HepG2 (cell line): ENCODE results near the gene BTAF1. TPM values are rescaled to one million over a fixed set of nuclear protein-coding genes. Genes with fewer than 3 reads are reported as not detected.

Source experiments
- ATAC-seq: fragments of 200-7000 bp; cut with Tn5 transposase; 3 replicates; pipeline ENCODE4 v1.9.1; 2020; ENCODE audit warnings: mild to moderate bottlenecking, moderate library complexity
- BruUV-seq: library from RNA; stranded (reverse); fragments of 400-500 nt; replicated peaks from 2 replicates; lab custom pipeline; 2021; lab: Mats Ljungman, UMichigan
- CTCF ChIA-PET: fragments of 300-600 bp; formaldehyde crosslinking; extraction: SDS; loops from one replicate; lab custom pipeline; 2021; ENCODE audit warnings: low total read pairs, inconsistent platforms, low intra/inter-chr PET ratio; lab: Yijun Ruan, JAX
- POLR2A ChIA-PET: fragments of 350-600 bp; sonication (Branson Sonifier 250); formaldehyde crosslinking; loops from one replicate; lab custom pipeline; 2020; ENCODE audit warnings: antibody characterized with exemption, inconsistent platforms; lab: Yijun Ruan, JAX
- DNase-seq: peaks from one replicate; pipeline ENCODE4 v3.0.0-alpha.2; 2015; ENCODE audit warnings: low spot score
- FAIRE-seq: peaks from 3 replicates; lab custom pipeline; 2011; peaks lifted over from hg19 to GRCh38; lab: Jason Lieb, UNC
- H2AFZ ChIP-seq: one replicate; pipeline ENCODE4 v1.6.1; 2011; ENCODE audit warnings: low read length, inconsistent platforms
- H3K27ac ChIP-seq: fragments of 300-600 bp; 3 replicates; pipeline ENCODE4 v1.8.0; 2011; ENCODE audit warnings: mixed run types, mild to moderate bottlenecking, mixed read lengths, low read length, inconsistent platforms; ENCODE audit not compliant: insufficient read depth; ENCODE audit errors: extremely low read length
- H3K27me3 ChIP-seq, 2 experiments: fragments of 200-600 bp in 1 of 2; 2 replicates in 1 of 2; 3 replicates in 1 of 2; pipeline versions ENCODE4 v1.6.0 to v1.8.0; 2011; ENCODE audit warnings: low read length in 2 of 2, mild to moderate bottlenecking in 2 of 2, moderate library complexity in 2 of 2, inconsistent platforms in 1 of 2; ENCODE audit not compliant: insufficient read depth in 2 of 2, control insufficient read depth in 1 of 2
- H3K36me3 ChIP-seq, 2 experiments: fragments of 200-600 bp in 1 of 2; replicated peaks in 1 of 2; 2 replicates in 1 of 2; 3 replicates in 1 of 2; pipeline versions ENCODE4 v1.5.1 to v1.8.0; 2011; ENCODE audit warnings: low read length in 2 of 2, inconsistent platforms in 1 of 2; ENCODE audit not compliant: insufficient read depth in 2 of 2, control insufficient read depth in 1 of 2
- H3K4me1 ChIP-seq: 2 replicates; pipeline ENCODE4 v1.5.1; 2012; ENCODE audit warnings: low read length, inconsistent platforms; ENCODE audit not compliant: insufficient read depth
- H3K4me2 ChIP-seq: 2 replicates; pipeline ENCODE4 v1.6.0; 2011; ENCODE audit warnings: low read depth, low read length, inconsistent platforms
- H3K4me3 ChIP-seq, 3 experiments: fragments of 200-600 bp in 1 of 3; sonication (generic), shearing (Covaris generic) in 1 of 3; replicated peaks in 1 of 3; 2 replicates each; pipeline ENCODE4 v1.5.1; 2011 to 2016; ENCODE audit warnings: low read length in 3 of 3, inconsistent platforms in 2 of 3, low read depth in 2 of 3, mild to moderate bottlenecking in 2 of 3, control low read depth in 1 of 3, mixed read lengths in 1 of 3; ENCODE audit not compliant: insufficient read depth in 1 of 3
- H3K79me2 ChIP-seq: one replicate; pipeline ENCODE4 v1.6.1; 2011; ENCODE audit warnings: low read length, inconsistent platforms; ENCODE audit not compliant: insufficient read depth
- H3K9ac ChIP-seq: 2 replicates; pipeline ENCODE4 v1.6.0; 2011; ENCODE audit warnings: mild to moderate bottlenecking, low read depth, low read length, inconsistent platforms; ENCODE audit not compliant: insufficient read depth
- H3K9me3 ChIP-seq: 2 replicates; pipeline ENCODE4 v1.5.1; 2012; ENCODE audit warnings: mild to moderate bottlenecking, low read length
- H4K20me1 ChIP-seq: 2 replicates; pipeline ENCODE4 v1.6.0; 2011; ENCODE audit warnings: inconsistent platforms, mild to moderate bottlenecking, low read length, moderate library complexity; ENCODE audit not compliant: insufficient read depth
- AGO2 ChIP-seq: fragments of 200-400 bp; formaldehyde crosslinking; optimal IDR thresholded peaks from 2 replicates; pipeline ENCODE3; 2017; ENCODE audit warnings: mild to moderate bottlenecking, low read depth, low read length, moderate library complexity
- FOXA1 ChIP-seq, 2 experiments: fragments of 450-650 bp in 1 of 2; sonication (generic) in 1 of 2; formaldehyde crosslinking in 1 of 2; IDR thresholded peaks; 2 replicates each; pipeline versions ENCODE4 v1.4.0 to v1.6.1; 2016 to 2020; ENCODE audit warnings: missing genetic modification reagents in 1 of 2
- GATAD1 ChIP-seq: IDR thresholded peaks from 2 replicates; pipeline ENCODE4 v1.6.1; 2016; ENCODE audit warnings: missing genetic modification reagents, missing compliant biosample characterization
- RXRA ChIP-seq: sonication (generic); formaldehyde crosslinking; IDR thresholded peaks from 2 replicates; pipeline ENCODE4 v1.5.1; 2020; ENCODE audit warnings: missing genetic modification reagents
- ZNF101 ChIP-seq: sonication (generic); formaldehyde crosslinking; IDR thresholded peaks from 2 replicates; pipeline ENCODE4 v1.4.0; 2020; ENCODE audit warnings: mild to moderate bottlenecking, low read depth, missing genetic modification reagents, borderline replicate concordance
- ZNF577 ChIP-seq: sonication (generic); formaldehyde crosslinking; IDR thresholded peaks from 2 replicates; pipeline ENCODE4 v1.4.0; 2020; ENCODE audit warnings: mild to moderate bottlenecking, low read depth, missing genetic modification reagents, borderline replicate concordance
- ZNF614 ChIP-seq: IDR thresholded peaks from 2 replicates; pipeline ENCODE4 v1.6.1; 2018; ENCODE audit warnings: missing biosample characterization, missing genetic modification reagents, inconsistent platforms, borderline replicate concordance
- ZSCAN25 ChIP-seq: sonication (generic); formaldehyde crosslinking; IDR thresholded peaks from 2 replicates; pipeline ENCODE4 v1.8.0; 2022; ENCODE audit warnings: mild to moderate bottlenecking, missing genetic modification reagents
- WGBS: methylation state at CpG from one replicate; pipeline ENCODE4 v1.1.6; 2017; ENCODE audit warnings: low lambda C conversion rate; 5-methylcytosine and 5-hydroxymethylcytosine counted together
- in situ Hi-C: cut with HindIII; loops from 2 replicates; pipeline ENCODE4 v1.10.0; 2017; ENCODE audit warnings: low pct_unique_long_range_greater_than_20kb; ENCODE audit not compliant: extremely low pct_ligation_motif_present
- intact Hi-C: fragments of 100-400 bp; cut with micrococcal nuclease; formaldehyde crosslinking; loops from one replicate; pipeline ENCODE4 v1.10.0; 2022; ENCODE audit not compliant: unreplicated experiment
- polyA plus RNA-seq, 8 experiments: library from polyadenylated mRNA; depleted of rRNA in 3 of 8; stranded (reverse) in 7 of 8; unstranded in 1 of 8; fragments of >200 nt; fragmentation: Illumina TruSeq in 4 of 8; extraction: Trizol in 4 of 8; gene quantifications; 2 replicates each; pipeline versions ENCODE4 v1.2.1 to v1.2.3, GENCODE V29; 2011 to 2016; ENCODE audit warnings: low read depth in 4 of 8, missing spikeins in 1 of 8, mixed read lengths in 1 of 8; ENCODE audit not compliant: insufficient read depth in 1 of 8
- total RNA-seq, 5 experiments: library from RNA; depleted of rRNA; stranded (reverse); fragments of >200 nt; fragmentation: Illumina TruSeq; extraction: Trizol; gene quantifications; 2 replicates each; pipeline ENCODE4 v1.2.3, GENCODE V29; 2016; ENCODE audit warnings: low read depth in 1 of 5
- TF ChIP-seq, protein P1 (sequence below): IDR thresholded peaks from 2 replicates; pipeline ENCODE4 v1.6.1; 2016; ENCODE audit warnings: mild to moderate bottlenecking, missing biosample characterization, missing genetic modification reagents
- TF ChIP-seq, protein P2 (sequence below): sonication (generic); formaldehyde crosslinking; IDR thresholded peaks from 2 replicates; pipeline ENCODE4 v1.4.0; 2020; ENCODE audit warnings: mild to moderate bottlenecking, missing genetic modification reagents
- TF ChIP-seq, protein P3 (sequence below): sonication (generic); formaldehyde crosslinking; IDR thresholded peaks from 2 replicates; pipeline ENCODE4 v1.4.0; 2020; ENCODE audit warnings: missing genetic modification reagents
- TF ChIP-seq, protein P4 (sequence below): IDR thresholded peaks from 2 replicates; pipeline ENCODE4 v1.6.1; 2016; ENCODE audit warnings: missing compliant biosample characterization, missing genetic modification reagents, borderline replicate concordance

The BTAF1 gene
- total and polyA plus RNA-seq, 2 of the 13 experiments (the other 11 are each of a cell fraction or from before 2014, with no cell fraction given), result 38.6 to 54.1 TPM

DNA sequence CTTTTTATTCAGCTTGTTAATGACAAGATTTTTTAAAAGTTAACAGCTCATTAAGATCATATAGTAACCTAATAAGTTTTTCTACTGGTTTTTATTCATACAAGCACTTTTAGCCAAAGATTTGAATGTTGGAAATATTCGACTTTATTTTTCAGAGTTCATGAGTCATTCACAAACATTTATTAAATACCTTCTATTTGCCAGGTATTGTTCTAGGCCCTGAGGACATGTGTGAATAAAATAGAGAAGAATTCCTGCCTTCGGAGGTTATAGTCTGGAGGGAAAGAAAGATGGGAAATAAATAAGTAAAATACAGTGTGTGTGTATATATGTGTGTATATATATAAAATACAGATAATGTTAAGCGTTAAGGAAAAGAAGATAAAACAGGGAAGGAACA lies 31.5 kb downstream of the BTAF1 start:
- Histone ChIP-seq H3K9ac (no peak overlapping the region), H3K36me3 (peaks cover 27 to 77% of the 10 kb centered on the region in 2 experiments), H2AFZ (no peak overlapping the region), H3K27ac (no peak overlapping the region), H3K9me3 (no peaks in the 10 kb centered on the region), H3K4me2 (no peak overlapping the region), H3K27me3 (no peaks in the 10 kb centered on the region), H3K79me2 (no peaks in the 10 kb centered on the region), H4K20me1 (no peaks in the 10 kb centered on the region), H3K4me3 (no peak overlapping the region), H3K4me1 (no peaks in the 10 kb centered on the region)
- WGBS, result 84% methylated on average over 3 of the region's 3 CpGs
- ChIA-PET POLR2A (no interaction called here), CTCF (no interaction called here)
- DNase-seq (no peak), FAIRE-seq (no peak), ATAC-seq (no peak)
- intact Hi-C loops, result no loop called here
- no TSS peak for BruUV-seq
- TF ChIP-seq, protein P1, sequence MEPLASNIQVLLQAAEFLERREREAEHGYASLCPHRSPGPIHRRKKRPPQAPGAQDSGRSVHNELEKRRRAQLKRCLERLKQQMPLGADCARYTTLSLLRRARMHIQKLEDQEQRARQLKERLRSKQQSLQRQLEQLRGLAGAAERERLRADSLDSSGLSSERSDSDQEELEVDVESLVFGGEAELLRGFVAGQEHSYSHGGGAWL (CRISPR knock-in tag), result no peak
- TF ChIP-seq ZNF577 (CRISPR knock-in tag), result no peak
- TF ChIP-seq RXRA (CRISPR knock-in tag), result no peak
- TF ChIP-seq ZNF101, result no peak
- TF ChIP-seq, protein P2, sequence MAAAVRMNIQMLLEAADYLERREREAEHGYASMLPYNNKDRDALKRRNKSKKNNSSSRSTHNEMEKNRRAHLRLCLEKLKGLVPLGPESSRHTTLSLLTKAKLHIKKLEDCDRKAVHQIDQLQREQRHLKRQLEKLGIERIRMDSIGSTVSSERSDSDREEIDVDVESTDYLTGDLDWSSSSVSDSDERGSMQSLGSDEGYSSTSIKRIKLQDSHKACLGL (CRISPR knock-in tag), result no peak
- no peak for TF ChIP-seq FOXA1 (IDR thresholded peaks at IDR 0.05)
- TF ChIP-seq FOXA1 (CRISPR knock-in tag; IDR thresholded peaks at IDR 0.05), result no peak
- TF ChIP-seq, protein P3, sequence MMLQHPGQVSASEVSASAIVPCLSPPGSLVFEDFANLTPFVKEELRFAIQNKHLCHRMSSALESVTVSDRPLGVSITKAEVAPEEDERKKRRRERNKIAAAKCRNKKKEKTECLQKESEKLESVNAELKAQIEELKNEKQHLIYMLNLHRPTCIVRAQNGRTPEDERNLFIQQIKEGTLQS (CRISPR knock-in tag), result no peak
- TF ChIP-seq ZSCAN25 (CRISPR knock-in tag), result no peak
- TF ChIP-seq, protein P4, sequence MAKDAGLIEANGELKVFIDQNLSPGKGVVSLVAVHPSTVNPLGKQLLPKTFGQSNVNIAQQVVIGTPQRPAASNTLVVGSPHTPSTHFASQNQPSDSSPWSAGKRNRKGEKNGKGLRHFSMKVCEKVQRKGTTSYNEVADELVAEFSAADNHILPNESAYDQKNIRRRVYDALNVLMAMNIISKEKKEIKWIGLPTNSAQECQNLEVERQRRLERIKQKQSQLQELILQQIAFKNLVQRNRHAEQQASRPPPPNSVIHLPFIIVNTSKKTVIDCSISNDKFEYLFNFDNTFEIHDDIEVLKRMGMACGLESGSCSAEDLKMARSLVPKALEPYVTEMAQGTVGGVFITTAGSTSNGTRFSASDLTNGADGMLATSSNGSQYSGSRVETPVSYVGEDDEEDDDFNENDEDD (CRISPR knock-in tag), result no peak
- no peak for TF ChIP-seq GATAD1 (CRISPR knock-in tag)
- TF ChIP-seq ZNF614, result no peak
- TF ChIP-seq AGO2, result no peak
- in situ Hi-C loops, result no loop called here
